Mesodermal cell (in vitro differentiated cells): ENCODE results near the gene ABR.
"Not testable (repeated sequence)": the region's sequence is repeated elsewhere in the genome, so short reads cannot be mapped to it uniquely, and the experiment has no call there.

Source experiments
- H3K27ac ChIP-seq: 2 replicates; pipeline ENCODE4 v1.7.0; 2013; ENCODE audit warnings: mild to moderate bottlenecking, low read depth, low read length, moderate library complexity; ENCODE audit not compliant: severe bottlenecking
- H3K36me3 ChIP-seq: 2 replicates; pipeline ENCODE4 v1.7.1; 2013; ENCODE audit warnings: mild to moderate bottlenecking, low read length, moderate library complexity; ENCODE audit not compliant: control insufficient read depth, insufficient read depth
- H3K4me1 ChIP-seq: one replicate; pipeline ENCODE4 v1.7.1; 2013; ENCODE audit warnings: mild to moderate bottlenecking, low read length; ENCODE audit not compliant: insufficient read depth, control insufficient read depth, poor library complexity, severe bottlenecking
- H3K4me3 ChIP-seq: 2 replicates; pipeline ENCODE4 v1.7.0; 2013; ENCODE audit warnings: low read length, control low read depth, mild to moderate bottlenecking; ENCODE audit not compliant: insufficient read depth, poor library complexity, severe bottlenecking; ENCODE audit errors: extremely low read depth
- H3K9me3 ChIP-seq: 2 replicates; pipeline ENCODE4 v1.7.1; 2013; ENCODE audit warnings: mild to moderate bottlenecking, low read length, moderate library complexity; ENCODE audit not compliant: control insufficient read depth
- WGBS, 2 experiments: methylation state at CpG; one replicate each; pipeline ENCODE4 v1.1.5; 2013; ENCODE audit warnings: missing lambda C conversion rate in 2 of 2; ENCODE audit not compliant: insufficient coverage in 2 of 2; 5-methylcytosine and 5-hydroxymethylcytosine counted together

The ABR gene

GRCh38 chr17:1126250-1126797, 53.5 kb downstream of the ABR start:
- Histone ChIP-seq H3K27ac (no peak overlapping the region), H3K4me3 (no peak overlapping the region), H3K9me3 (peaks cover 4% of the 10 kb centered on the region), H3K36me3 (no peaks in the 10 kb centered on the region), H3K4me1 (peaks cover 6% of the 10 kb centered on the region)
- WGBS, 2 experiments = 87 to 90% methylated on average over 22 to 23 of the region's 26 CpGs

- Histone ChIP-seq H3K4me3 (no peak overlapping the region), H3K27ac (no peak overlapping the region), H3K9me3 (peaks cover 4% of the 10 kb centered on the region), H3K4me1 (peaks cover 6% of the 10 kb centered on the region), H3K36me3 (no peaks in the 10 kb centered on the region)
- 80 to 83% methylated on average over 8 to 9 of the region's 11 CpGs for WGBS, 2 experiments
These were observed 54.0 kb downstream of the ABR start for GRCh38 chr17:1125788-1126145.

- H3K4me3 ChIP-seq = no peak overlapping the region
- H3K36me3 ChIP-seq = no peaks in the 10 kb centered on the region
- H3K9me3 ChIP-seq = peaks cover 4% of the 10 kb centered on the region
- WGBS, 2 experiments = 92% methylated on average over 45 to 46 of the region's 53 CpGs
- H3K27ac ChIP-seq = peak overlapping the region; percentile 1
- peaks cover 6% of the 10 kb centered on the region for H3K4me1 ChIP-seq
These were observed 54.6 kb downstream of the ABR start for GRCh38 chr17:1124896-1125787.

GRCh38 chr17:1123921-1124715, 55.7 kb downstream of the ABR start:
- no peak overlapping the region for H3K4me3 ChIP-seq
- H3K27ac ChIP-seq = no peak overlapping the region
- H3K36me3 ChIP-seq = no peaks in the 10 kb centered on the region
- 88 to 91% methylated on average over 15 to 19 of the region's 27 CpGs for WGBS, 2 experiments
- H3K4me1 ChIP-seq = peaks cover 6% of the 10 kb centered on the region
- H3K9me3 ChIP-seq = peaks cover 4% of the 10 kb centered on the region

- 77 to 82% methylated on average over 24 of the region's 24 CpGs for WGBS, 2 experiments
- Histone ChIP-seq H3K4me3 (no peak overlapping the region), H3K36me3 (no peaks in the 10 kb centered on the region), H3K4me1 (peaks cover 6% of the 10 kb centered on the region), H3K9me3 (peaks cover 1% of the 10 kb centered on the region), H3K27ac (no peak overlapping the region)
These were observed 56.4 kb downstream of the ABR start for GRCh38 chr17:1123393-1123831.

GRCh38 chr17:1122533-1123392, 57.0 kb downstream of the ABR start:
- WGBS, 2 experiments = 41 to 44% methylated on average over 18 to 19 of the region's 21 CpGs
- H3K27ac ChIP-seq = no peak overlapping the region
- no peak overlapping the region for H3K4me3 ChIP-seq
- peaks cover 6% of the 10 kb centered on the region for H3K4me1 ChIP-seq
- H3K36me3 ChIP-seq = no peaks in the 10 kb centered on the region
- H3K9me3 ChIP-seq = no peaks in the 10 kb centered on the region

- H3K4me3 ChIP-seq, H3K27ac ChIP-seq, H3K9me3 ChIP-seq, H3K36me3 ChIP-seq, H3K4me1 ChIP-seq: not testable (repeated sequence)
- 88% methylated on average over 1 of the region's 1 CpG; no CpG with 5 or more reads in 1 of the 2 experiments for WGBS, 2 experiments
These were observed 58.4 kb downstream of the ABR start for GRCh38 chr17:1121442-1121817.

GRCh38 chr17:1120596-1121441, 59.0 kb downstream of the ABR start:
- H3K9me3 ChIP-seq = no peaks in the 10 kb centered on the region
- peaks cover 5% of the 10 kb centered on the region for H3K4me1 ChIP-seq
- no peak overlapping the region for H3K4me3 ChIP-seq
- no peak overlapping the region for H3K27ac ChIP-seq
- WGBS, 2 experiments = 91 to 93% methylated on average over 11 of the region's 12 CpGs
- no peaks in the 10 kb centered on the region for H3K36me3 ChIP-seq

GRCh38 chr17:1119924-1120323, 59.9 kb downstream of the ABR start:
- H3K36me3 ChIP-seq = no peaks in the 10 kb centered on the region
- H3K27ac ChIP-seq = no peak overlapping the region
- no peaks in the 10 kb centered on the region for H3K9me3 ChIP-seq
- WGBS, 2 experiments = 57 to 79% methylated on average over 5 to 6 of the region's 8 CpGs
- peaks cover 3% of the 10 kb centered on the region for H3K4me1 ChIP-seq
- no peak overlapping the region for H3K4me3 ChIP-seq
